NAMALWA (cell line): ENCODE measurements around the gene PERCC1.

Source experiments
- DNase-seq: peaks from one replicate; pipeline ENCODE4 v3.0.0-alpha.2; 2015; ENCODE audit warnings: low spot score

Gene PERCC1

GRCh38 chr16:1430759-1431496 lies at the start of gene PERCC1:
PERCC1 (plus strand) TSS chr16:1431078; CDS start chr16:1432594, 1,516 bp downstream.
- peak; percentile 38 for DNase-seq

GRCh38 chr16:1381612-1382406 lies 49.1 kb upstream of the PERCC1 start:
- no peak for DNase-seq

- DNase-seq, result no peak
Observed at GRCh38 chr16:1383556-1383955, 47.3 kb upstream of the PERCC1 start.

GRCh38 chr16:1385232-1385631 lies 45.6 kb upstream of the PERCC1 start:
- DNase-seq, result no peak

- no peak for DNase-seq
Observed at GRCh38 chr16:1387331-1387730, 43.5 kb upstream of the PERCC1 start.

GRCh38 chr16:1389762-1390161 lies 41.1 kb upstream of the PERCC1 start:
- no peak for DNase-seq

- peak; percentile 51 for DNase-seq
Observed at GRCh38 chr16:1390239-1390779, 40.6 kb upstream of the PERCC1 start.

GRCh38 chr16:1392826-1393225 lies 38.1 kb upstream of the PERCC1 start:
- no peak for DNase-seq

- DNase-seq, result no peak
Observed at GRCh38 chr16:1393613-1394176, 37.2 kb upstream of the PERCC1 start.

- no peak for DNase-seq
Observed at GRCh38 chr16:1394367-1394951, 36.4 kb upstream of the PERCC1 start.

GRCh38 chr16:1395444-1396031 lies 35.3 kb upstream of the PERCC1 start:
- no peak for DNase-seq

GRCh38 chr16:1397779-1398178 lies 33.1 kb upstream of the PERCC1 start:
- DNase-seq, result no peak

- DNase-seq, result no peak
Observed at GRCh38 chr16:1398351-1398750, 32.5 kb upstream of the PERCC1 start.

GRCh38 chr16:1398826-1399581 lies 31.9 kb upstream of the PERCC1 start:
- DNase-seq, result no peak

- no peak for DNase-seq
Observed at GRCh38 chr16:1401061-1401757, 29.7 kb upstream of the PERCC1 start.

- no peak for DNase-seq
Observed at GRCh38 chr16:1401758-1402154, 29.1 kb upstream of the PERCC1 start.

- no peak for DNase-seq
Observed at GRCh38 chr16:1403036-1403435, 27.8 kb upstream of the PERCC1 start.

- no peak for DNase-seq
Observed at GRCh38 chr16:1403733-1404132, 27.1 kb upstream of the PERCC1 start.

- DNase-seq, result no peak
Observed at GRCh38 chr16:1407753-1408152, 23.1 kb upstream of the PERCC1 start.

GRCh38 chr16:1408171-1408837 lies 22.6 kb upstream of the PERCC1 start:
- DNase-seq, result peak; percentile 92
